ENCODE data around the gene NBAS. TPM values are rescaled to one million over a fixed set of nuclear protein-coding genes. Genes with fewer than 3 reads are reported as not detected.

The NBAS gene
- total and polyA plus RNA-seq, 9 of the 15 experiments (the other 6 are each of a cell fraction or from before 2014, with no cell fraction given): 15.3 to 94.4 (median 69.9) TPM

DNA sequence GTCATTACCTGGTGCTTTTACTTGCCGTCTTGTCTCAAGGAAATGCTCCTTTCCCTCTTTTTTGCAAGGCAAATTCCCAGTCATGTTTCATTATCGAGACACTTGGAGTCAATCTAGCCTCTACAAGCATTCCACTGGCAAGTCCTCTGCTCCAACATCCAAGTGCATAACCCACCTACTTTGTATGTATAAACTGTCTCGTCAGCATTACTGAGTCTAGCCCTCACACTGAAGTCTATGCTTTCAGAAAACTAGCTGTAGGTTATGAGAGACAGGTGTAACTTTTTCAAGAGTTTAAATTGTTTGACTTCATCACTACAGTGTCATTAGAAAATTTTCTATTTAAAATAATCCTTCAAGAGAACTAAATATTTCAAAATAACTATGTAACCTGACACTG lies 319.2 kb downstream of the NBAS start (continued):
- TF ChIP-seq, protein P1, sequence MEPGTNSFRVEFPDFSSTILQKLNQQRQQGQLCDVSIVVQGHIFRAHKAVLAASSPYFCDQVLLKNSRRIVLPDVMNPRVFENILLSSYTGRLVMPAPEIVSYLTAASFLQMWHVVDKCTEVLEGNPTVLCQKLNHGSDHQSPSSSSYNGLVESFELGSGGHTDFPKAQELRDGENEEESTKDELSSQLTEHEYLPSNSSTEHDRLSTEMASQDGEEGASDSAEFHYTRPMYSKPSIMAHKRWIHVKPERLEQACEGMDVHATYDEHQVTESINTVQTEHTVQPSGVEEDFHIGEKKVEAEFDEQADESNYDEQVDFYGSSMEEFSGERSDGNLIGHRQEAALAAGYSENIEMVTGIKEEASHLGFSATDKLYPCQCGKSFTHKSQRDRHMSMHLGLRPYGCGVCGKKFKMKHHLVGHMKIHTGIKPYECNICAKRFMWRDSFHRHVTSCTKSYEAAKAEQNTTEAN (CRISPR knock-in tag; IDR thresholded peaks at IDR 0.05): no peak
- peak; percentile 72 for TF ChIP-seq MAFG (tag; conservative IDR thresholded peaks at IDR 0.05)
- TF ChIP-seq ZNF316 (IDR thresholded peaks at IDR 0.05): peak; percentile 92
- TF ChIP-seq PHB2 (IDR thresholded peaks at IDR 0.05; ENCODE audit: low read depth): no peak
- TF ChIP-seq, protein P2, sequence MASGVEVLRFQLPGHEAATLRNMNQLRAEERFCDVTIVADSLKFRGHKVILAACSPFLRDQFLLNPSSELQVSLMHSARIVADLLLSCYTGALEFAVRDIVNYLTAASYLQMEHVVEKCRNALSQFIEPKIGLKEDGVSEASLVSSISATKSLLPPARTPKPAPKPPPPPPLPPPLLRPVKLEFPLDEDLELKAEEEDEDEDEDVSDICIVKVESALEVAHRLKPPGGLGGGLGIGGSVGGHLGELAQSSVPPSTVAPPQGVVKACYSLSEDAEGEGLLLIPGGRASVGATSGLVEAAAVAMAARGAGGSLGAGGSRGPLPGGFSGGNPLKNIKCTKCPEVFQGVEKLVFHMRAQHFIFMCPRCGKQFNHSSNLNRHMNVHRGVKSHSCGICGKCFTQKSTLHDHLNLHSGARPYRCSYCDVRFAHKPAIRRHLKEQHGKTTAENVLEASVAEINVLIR (CRISPR knock-in tag; IDR thresholded peaks at IDR 0.05): no peak
- TF ChIP-seq, protein P3, sequence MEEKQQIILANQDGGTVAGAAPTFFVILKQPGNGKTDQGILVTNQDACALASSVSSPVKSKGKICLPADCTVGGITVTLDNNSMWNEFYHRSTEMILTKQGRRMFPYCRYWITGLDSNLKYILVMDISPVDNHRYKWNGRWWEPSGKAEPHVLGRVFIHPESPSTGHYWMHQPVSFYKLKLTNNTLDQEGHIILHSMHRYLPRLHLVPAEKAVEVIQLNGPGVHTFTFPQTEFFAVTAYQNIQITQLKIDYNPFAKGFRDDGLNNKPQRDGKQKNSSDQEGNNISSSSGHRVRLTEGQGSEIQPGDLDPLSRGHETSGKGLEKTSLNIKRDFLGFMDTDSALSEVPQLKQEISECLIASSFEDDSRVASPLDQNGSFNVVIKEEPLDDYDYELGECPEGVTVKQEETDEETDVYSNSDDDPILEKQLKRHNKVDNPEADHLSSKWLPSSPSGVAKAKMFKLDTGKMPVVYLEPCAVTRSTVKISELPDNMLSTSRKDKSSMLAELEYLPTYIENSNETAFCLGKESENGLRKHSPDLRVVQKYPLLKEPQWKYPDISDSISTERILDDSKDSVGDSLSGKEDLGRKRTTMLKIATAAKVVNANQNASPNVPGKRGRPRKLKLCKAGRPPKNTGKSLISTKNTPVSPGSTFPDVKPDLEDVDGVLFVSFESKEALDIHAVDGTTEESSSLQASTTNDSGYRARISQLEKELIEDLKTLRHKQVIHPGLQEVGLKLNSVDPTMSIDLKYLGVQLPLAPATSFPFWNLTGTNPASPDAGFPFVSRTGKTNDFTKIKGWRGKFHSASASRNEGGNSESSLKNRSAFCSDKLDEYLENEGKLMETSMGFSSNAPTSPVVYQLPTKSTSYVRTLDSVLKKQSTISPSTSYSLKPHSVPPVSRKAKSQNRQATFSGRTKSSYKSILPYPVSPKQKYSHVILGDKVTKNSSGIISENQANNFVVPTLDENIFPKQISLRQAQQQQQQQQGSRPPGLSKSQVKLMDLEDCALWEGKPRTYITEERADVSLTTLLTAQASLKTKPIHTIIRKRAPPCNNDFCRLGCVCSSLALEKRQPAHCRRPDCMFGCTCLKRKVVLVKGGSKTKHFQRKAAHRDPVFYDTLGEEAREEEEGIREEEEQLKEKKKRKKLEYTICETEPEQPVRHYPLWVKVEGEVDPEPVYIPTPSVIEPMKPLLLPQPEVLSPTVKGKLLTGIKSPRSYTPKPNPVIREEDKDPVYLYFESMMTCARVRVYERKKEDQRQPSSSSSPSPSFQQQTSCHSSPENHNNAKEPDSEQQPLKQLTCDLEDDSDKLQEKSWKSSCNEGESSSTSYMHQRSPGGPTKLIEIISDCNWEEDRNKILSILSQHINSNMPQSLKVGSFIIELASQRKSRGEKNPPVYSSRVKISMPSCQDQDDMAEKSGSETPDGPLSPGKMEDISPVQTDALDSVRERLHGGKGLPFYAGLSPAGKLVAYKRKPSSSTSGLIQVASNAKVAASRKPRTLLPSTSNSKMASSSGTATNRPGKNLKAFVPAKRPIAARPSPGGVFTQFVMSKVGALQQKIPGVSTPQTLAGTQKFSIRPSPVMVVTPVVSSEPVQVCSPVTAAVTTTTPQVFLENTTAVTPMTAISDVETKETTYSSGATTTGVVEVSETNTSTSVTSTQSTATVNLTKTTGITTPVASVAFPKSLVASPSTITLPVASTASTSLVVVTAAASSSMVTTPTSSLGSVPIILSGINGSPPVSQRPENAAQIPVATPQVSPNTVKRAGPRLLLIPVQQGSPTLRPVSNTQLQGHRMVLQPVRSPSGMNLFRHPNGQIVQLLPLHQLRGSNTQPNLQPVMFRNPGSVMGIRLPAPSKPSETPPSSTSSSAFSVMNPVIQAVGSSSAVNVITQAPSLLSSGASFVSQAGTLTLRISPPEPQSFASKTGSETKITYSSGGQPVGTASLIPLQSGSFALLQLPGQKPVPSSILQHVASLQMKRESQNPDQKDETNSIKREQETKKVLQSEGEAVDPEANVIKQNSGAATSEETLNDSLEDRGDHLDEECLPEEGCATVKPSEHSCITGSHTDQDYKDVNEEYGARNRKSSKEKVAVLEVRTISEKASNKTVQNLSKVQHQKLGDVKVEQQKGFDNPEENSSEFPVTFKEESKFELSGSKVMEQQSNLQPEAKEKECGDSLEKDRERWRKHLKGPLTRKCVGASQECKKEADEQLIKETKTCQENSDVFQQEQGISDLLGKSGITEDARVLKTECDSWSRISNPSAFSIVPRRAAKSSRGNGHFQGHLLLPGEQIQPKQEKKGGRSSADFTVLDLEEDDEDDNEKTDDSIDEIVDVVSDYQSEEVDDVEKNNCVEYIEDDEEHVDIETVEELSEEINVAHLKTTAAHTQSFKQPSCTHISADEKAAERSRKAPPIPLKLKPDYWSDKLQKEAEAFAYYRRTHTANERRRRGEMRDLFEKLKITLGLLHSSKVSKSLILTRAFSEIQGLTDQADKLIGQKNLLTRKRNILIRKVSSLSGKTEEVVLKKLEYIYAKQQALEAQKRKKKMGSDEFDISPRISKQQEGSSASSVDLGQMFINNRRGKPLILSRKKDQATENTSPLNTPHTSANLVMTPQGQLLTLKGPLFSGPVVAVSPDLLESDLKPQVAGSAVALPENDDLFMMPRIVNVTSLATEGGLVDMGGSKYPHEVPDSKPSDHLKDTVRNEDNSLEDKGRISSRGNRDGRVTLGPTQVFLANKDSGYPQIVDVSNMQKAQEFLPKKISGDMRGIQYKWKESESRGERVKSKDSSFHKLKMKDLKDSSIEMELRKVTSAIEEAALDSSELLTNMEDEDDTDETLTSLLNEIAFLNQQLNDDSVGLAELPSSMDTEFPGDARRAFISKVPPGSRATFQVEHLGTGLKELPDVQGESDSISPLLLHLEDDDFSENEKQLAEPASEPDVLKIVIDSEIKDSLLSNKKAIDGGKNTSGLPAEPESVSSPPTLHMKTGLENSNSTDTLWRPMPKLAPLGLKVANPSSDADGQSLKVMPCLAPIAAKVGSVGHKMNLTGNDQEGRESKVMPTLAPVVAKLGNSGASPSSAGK (IDR thresholded peaks at IDR 0.05): no peak
- TF ChIP-seq ZNF232 (CRISPR knock-in tag; IDR thresholded peaks at IDR 0.05): no peak
- TF ChIP-seq MAFK (IDR thresholded peaks at IDR 0.05; ENCODE audit: low read length): peak; percentile 92
- no peak for TF ChIP-seq ZNF584 (CRISPR knock-in tag; IDR thresholded peaks at IDR 0.05; ENCODE audit: low read depth)

All from K562 (cell line).